A549 (cell line): ENCODE data around the gene RHBDD3. TPM values are rescaled to one million over a fixed set of nuclear protein-coding genes. Genes with fewer than 3 reads are reported as not detected.

ENCODE experiments used
- ATAC-seq, 2 experiments: fragments of 200-7000 bp in 1 of 2; fragments of >200 bp in 1 of 2; cut with Nextera tagmentation in 1 of 2; cut with Tn5 transposase in 1 of 2; 3 replicates each; pipeline versions ENCODE4 v1.8.0 to v1.9.1; 2018 to 2020; ENCODE audit warnings: mild to moderate bottlenecking in 1 of 2, moderate library complexity in 1 of 2
- CTCF ChIA-PET: fragments of 300-600 bp; sonication (Branson Sonifier 250); formaldehyde crosslinking; extraction: SDS; loops from one replicate; lab custom pipeline; 2021; ENCODE audit warnings: antibody characterized with exemption, inconsistent platforms; lab: Yijun Ruan, JAX
- POLR2A ChIA-PET: fragments of 350-600 bp; formaldehyde crosslinking; extraction: SDS; loops from one replicate; lab custom pipeline; 2021; ENCODE audit warnings: antibody characterized with exemption, inconsistent platforms; lab: Yijun Ruan, JAX
- DNase-seq, 2 experiments: peaks; one replicate each; pipeline versions ENCODE4 v3.0.0 to v3.0.0-alpha.2; 2011 to 2016; ENCODE audit warnings: low read depth in 1 of 2, low spot score in 1 of 2
- FAIRE-seq: peaks from 2 replicates; lab custom pipeline; 2011; peaks lifted over from hg19 to GRCh38; lab: Jason Lieb, UNC
- H3K27ac ChIP-seq, 2 experiments: fragments of >200 bp; sonication (Bioruptor Twin); formaldehyde crosslinking; 3 replicates each; pipeline ENCODE4 v1.5.1; 2016 to 2017
- H3K4me1 ChIP-seq: fragments of >200 bp; sonication (Bioruptor Twin); formaldehyde crosslinking; 3 replicates; pipeline ENCODE4 v1.6.1; 2016
- H3K4me2 ChIP-seq: fragments of >200 bp; sonication (Bioruptor Twin); formaldehyde crosslinking; 3 replicates; pipeline ENCODE4 v1.6.1; 2016
- H3K4me3 ChIP-seq: fragments of >200 bp; sonication (Bioruptor Twin); formaldehyde crosslinking; 3 replicates; pipeline ENCODE4 v1.5.1; 2016
- H3K9me3 ChIP-seq: fragments of >200 bp; sonication (Bioruptor Twin); formaldehyde crosslinking; 3 replicates; pipeline ENCODE4 v1.6.1; 2016
- ATOH8 ChIP-seq: fragments of 250-450 bp; sonication (Bioruptor Pico); IDR thresholded peaks from 2 replicates; pipeline ENCODE4 v1.5.0; 2020; ENCODE audit warnings: low read depth, mild to moderate bottlenecking, moderate library complexity
- BCL3 ChIP-seq: fragments of >200 bp; sonication (Bioruptor Twin); formaldehyde crosslinking; IDR thresholded peaks from 3 replicates; pipeline ENCODE4 v1.6.1; 2016
- CBX8 ChIP-seq: fragments of 200-600 bp; sonication (generic); IDR thresholded peaks from 2 replicates; pipeline ENCODE4 v1.6.1; 2016
- CEBPB ChIP-seq, 2 experiments: fragments of >200 bp in 1 of 2; sonication (Bioruptor Twin) in 1 of 2; formaldehyde crosslinking in 1 of 2; IDR thresholded peaks; 2 replicates each; pipeline ENCODE4 v1.6.1; 2012 to 2016
- CHD2 ChIP-seq: fragments of 150-350 bp; IDR thresholded peaks from 2 replicates; pipeline ENCODE4 v1.6.1; 2014; ENCODE audit warnings: low read length; ENCODE audit not compliant: partially characterized antibody
- CTCF ChIP-seq: fragments of >200 bp; sonication (Bioruptor Twin); formaldehyde crosslinking; IDR thresholded peaks from 3 replicates; pipeline ENCODE4 v1.5.1; 2016
- E2F6 ChIP-seq: IDR thresholded peaks from 2 replicates; pipeline ENCODE4 v1.6.1; 2012; ENCODE audit warnings: low read depth, borderline replicate concordance
- EHF ChIP-seq: fragments of 250-450 bp; sonication (Bioruptor Pico); IDR thresholded peaks from 2 replicates; pipeline ENCODE4 v1.5.0; 2020; ENCODE audit warnings: mild to moderate bottlenecking
- EHMT2 ChIP-seq: fragments of 200-600 bp; sonication (generic); IDR thresholded peaks from 2 replicates; pipeline ENCODE4 v1.6.1; 2016; ENCODE audit warnings: antibody characterized with exemption, low read depth, mild to moderate bottlenecking, moderate library complexity
- ELK1 ChIP-seq: fragments of 150-350 bp; IDR thresholded peaks from 2 replicates; pipeline ENCODE4 v1.6.1; 2014; ENCODE audit warnings: low read depth, mild to moderate bottlenecking, low read length
- EP300 ChIP-seq, 2 experiments: fragments of >200 bp; sonication (Bioruptor Twin); formaldehyde crosslinking; IDR thresholded peaks; 2 replicates in 1 of 2; 3 replicates in 1 of 2; pipeline ENCODE4 v1.6.1; 2016 to 2017
- FOXS1 ChIP-seq: fragments of 250-450 bp; sonication (Bioruptor Pico); IDR thresholded peaks from 2 replicates; pipeline ENCODE4 v1.5.0; 2020; ENCODE audit warnings: mild to moderate bottlenecking, moderate library complexity
- HES2 ChIP-seq: fragments of >200 bp; sonication (Bioruptor Twin); formaldehyde crosslinking; IDR thresholded peaks from 2 replicates; pipeline ENCODE4 v1.6.1; 2016
- HEYL ChIP-seq: fragments of 250-450 bp; sonication (Bioruptor Pico); IDR thresholded peaks from 2 replicates; pipeline ENCODE4 v1.8.0; 2021; ENCODE audit warnings: mild to moderate bottlenecking, moderate library complexity
- HMGXB4 ChIP-seq: fragments of 250-450 bp; sonication (Bioruptor Pico); IDR thresholded peaks from 2 replicates; pipeline ENCODE4 v1.5.0; 2021; ENCODE audit warnings: mild to moderate bottlenecking, moderate library complexity, borderline replicate concordance
- HOXA7 ChIP-seq: fragments of 250-450 bp; sonication (Bioruptor Pico); IDR thresholded peaks from 2 replicates; pipeline ENCODE4 v1.5.0; 2020; ENCODE audit warnings: mild to moderate bottlenecking, moderate library complexity
- HOXB13 ChIP-seq: fragments of 250-450 bp; sonication (Bioruptor Pico); IDR thresholded peaks from 2 replicates; pipeline ENCODE4 v1.5.0; 2020; ENCODE audit warnings: low read depth, mild to moderate bottlenecking, moderate library complexity
- JUN ChIP-seq, 2 experiments: fragments of >200 bp; sonication (Bioruptor Twin); formaldehyde crosslinking; IDR thresholded peaks; 2 replicates in 1 of 2; 3 replicates in 1 of 2; pipeline ENCODE4 v1.6.1; 2016 to 2017
- MAFK ChIP-seq: fragments of 450-650 bp; IDR thresholded peaks from 2 replicates; pipeline ENCODE4 v1.6.1; 2014; ENCODE audit not compliant: partially characterized antibody
- MAX ChIP-seq: IDR thresholded peaks from 2 replicates; pipeline ENCODE4 v1.6.1; 2012
- MAZ ChIP-seq: fragments of 150-350 bp; IDR thresholded peaks from 2 replicates; pipeline ENCODE4 v1.6.1; 2014; ENCODE audit warnings: antibody characterized with exemption, low read depth, low read length, borderline replicate concordance
- NFE2L2 ChIP-seq: fragments of 150-350 bp; conservative IDR thresholded peaks from 2 replicates; pipeline ENCODE4 v1.6.1; 2014; ENCODE audit warnings: low read length
- NR3C1 ChIP-seq: fragments of >200 bp; sonication (Bioruptor Twin); formaldehyde crosslinking; IDR thresholded peaks from 3 replicates; pipeline ENCODE4 v1.6.1; 2017
- POLR2A ChIP-seq: IDR thresholded peaks from 2 replicates; pipeline ENCODE4 v1.6.1; 2012; ENCODE audit warnings: mild to moderate bottlenecking, low read length
- RAD21 ChIP-seq, 2 experiments: fragments of >200 bp in 1 of 2; sonication (Bioruptor Twin) in 1 of 2; formaldehyde crosslinking in 1 of 2; IDR thresholded peaks in 1 of 2; conservative IDR thresholded peaks in 1 of 2; 2 replicates in 1 of 2; 3 replicates in 1 of 2; pipeline ENCODE4 v1.6.1; 2012 to 2018; ENCODE audit warnings: inconsistent platforms in 1 of 2
- SMC3 ChIP-seq: fragments of >200 bp; sonication (Bioruptor Twin); formaldehyde crosslinking; IDR thresholded peaks from 3 replicates; pipeline ENCODE4 v1.6.1; 2018; ENCODE audit warnings: inconsistent platforms
- TP53 ChIP-seq: fragments of 250-450 bp; sonication (Bioruptor Pico); IDR thresholded peaks from 2 replicates; pipeline ENCODE4 v1.5.0; 2021; ENCODE audit warnings: mild to moderate bottlenecking, moderate library complexity
- WGBS: methylation state at CpG from one replicate; pipeline ENCODE4 v1.1.6; 2017; ENCODE audit errors: missing lambda C conversion rate; 5-methylcytosine and 5-hydroxymethylcytosine counted together
- polyA plus RNA-seq, 4 experiments: library from polyadenylated mRNA; depleted of rRNA in 3 of 4; stranded (reverse); fragments of >200 nt; fragmentation: RNase III in 1 of 4; extraction: RNeasy Plus Mini Kit Qiagen cat#74134 plus additional on column Dnase treatment in 1 of 4; gene quantifications; 2 replicates in 3 of 4; 3 replicates in 1 of 4; pipeline ENCODE4 v1.2.3, GENCODE V29; 2011 to 2017

The RHBDD3 gene
- polyA plus RNA-seq, 2 of the 4 experiments (the other 2 are of a cell fraction) = 10.2 to 20.8 TPM

- no peak for TF ChIP-seq EHMT2
- TF ChIP-seq HEYL (CRISPR knock-in tag) = no peak
- no peak for TF ChIP-seq BCL3
- TF ChIP-seq MAX = no peak
- no peak for TF ChIP-seq TP53 (CRISPR knock-in tag)
- no peak for TF ChIP-seq NFE2L2
- no peak for TF ChIP-seq NR3C1
- TF ChIP-seq SMC3 = no peak
- no peak for TF ChIP-seq CBX8
- no peak for TF ChIP-seq CHD2
- no peak for TF ChIP-seq FOXS1 (CRISPR knock-in tag)
- TF ChIP-seq HMGXB4 (CRISPR knock-in tag) = no peak
- peak; percentile 38 for TF ChIP-seq POLR2A
- no peak for TF ChIP-seq E2F6
- TF ChIP-seq HOXA7 (CRISPR knock-in tag) = no peak
- no peak for TF ChIP-seq EHF (CRISPR knock-in tag)
- TF ChIP-seq CEBPB (IDR thresholded peaks at IDR 0.05) = no peak
- TF ChIP-seq MAFK = no peak
- no peak for TF ChIP-seq ATOH8 (CRISPR knock-in tag)
Measured at GRCh38 chr22:29306835-29307595, 39.2 kb upstream of the RHBDD3 start (continued).

- H3K9me3 ChIP-seq = no peaks in the 10 kb centered on the region
- WGBS = 6% methylated on average over 12 of the region's 40 CpGs
- ATAC-seq (peak; percentile 51 to 79), DNase-seq (peak; percentile 76 to 86), FAIRE-seq (no peak)
- POLR2A ChIA-PET = interaction anchor here (1.4 kb wide), 1 partner anchor 38 kb away, joined by 4 read pairs; the partner anchor contains the start of gene EWSR1
- peak within 1 kb of the TSS; percentile 80 for H3K4me3 ChIP-seq
- peak within 1 kb of the TSS; percentile 96 to 98 for H3K27ac ChIP-seq
- peaks cover 46% of the 10 kb centered on the region for H3K4me1 ChIP-seq
- CTCF ChIA-PET = interaction anchor here (0.6 to 5.6 kb wide), 19 partner anchors 8 to 60 kb away, joined by 3 to 40 read pairs (median 4); no protein-coding TSS in a partner anchor
- H3K4me2 ChIP-seq = peak within 1 kb of the TSS; percentile 94
- TF ChIP-seq MAZ (no peak), CTCF (peak; percentile 26; the same call in 1 of the 3 replicates), CHD2 (no peak), ELK1 (no peak), SMC3 (peak; percentile 20; the same call in 1 of the 3 replicates), HES2 (no peak), HOXB13 (CRISPR knock-in tag) (no peak), JUN (IDR thresholded peaks at IDR 0.05) (no peak), MAX (peak; percentile 41), BCL3 (no peak), EP300 (IDR thresholded peaks at IDR 0.05) (no peak), RAD21 (conservative IDR thresholded peaks at IDR 0.05 in 1 of 2, IDR thresholded peaks at IDR 0.05 in 1 of 2) (peak in 1 of 2 experiments; percentile 43; a peak in 2 of 5 replicates)
Measured at GRCh38 chr22:29306175-29306834, 38.5 kb upstream of the RHBDD3 start, which contains the start of gene GAS2L1. TSS of gene GAS2L1 (plus strand) at chr22:29306650. CDS start at chr22:29308106, 1,456 bp downstream.
